Neural crest cell (in vitro differentiated cells): ENCODE measurements around the gene MYO15B. TPM values are rescaled to one million over a fixed set of nuclear protein-coding genes. Genes with fewer than 3 reads are reported as not detected.

Experiments
- DNase-seq: peaks from one replicate; pipeline ENCODE4 v3.0.0; 2021; ENCODE audit warnings: low read depth, mixed read lengths, low spot score
- H3K27ac Mint-ChIP-seq: one replicate; pipeline ENCODE4 v1.8.0; 2021; ENCODE audit warnings: mild to moderate bottlenecking, mixed read lengths; ENCODE audit not compliant: unreplicated experiment
- H3K27me3 Mint-ChIP-seq: 2 replicates; pipeline ENCODE4 v1.8.0; 2021; ENCODE audit warnings: low read depth, mild to moderate bottlenecking, mixed read lengths
- H3K36me3 Mint-ChIP-seq: 2 replicates; pipeline ENCODE4 v1.8.0; 2021; ENCODE audit warnings: low read depth, mild to moderate bottlenecking, mixed read lengths
- H3K4me1 Mint-ChIP-seq: 2 replicates; pipeline ENCODE4 v1.8.0; 2021; ENCODE audit warnings: mixed read lengths
- H3K4me3 Mint-ChIP-seq: one replicate; pipeline ENCODE4 v1.8.0; 2021; ENCODE audit warnings: mild to moderate bottlenecking, mixed read lengths
- H3K9me3 Mint-ChIP-seq: 2 replicates; pipeline ENCODE4 v1.8.0; 2021; ENCODE audit warnings: mixed read lengths
- total RNA-seq: library from RNA; stranded (reverse); gene quantifications from 2 replicates; pipeline ENCODE4 v1.2.1, GENCODE V29; 2021
- TF ChIP-seq, protein P1 (sequence below): fragments of 200-600 bp; sonication (generic); conservative IDR thresholded peaks from 2 replicates; pipeline ENCODE4 v1.5.0; 2021; ENCODE audit warnings: antibody characterized with exemption, mild to moderate bottlenecking

MYO15B gene
- total RNA-seq, 1 donor from 2014 or later, result 23.7 TPM

DNA sequence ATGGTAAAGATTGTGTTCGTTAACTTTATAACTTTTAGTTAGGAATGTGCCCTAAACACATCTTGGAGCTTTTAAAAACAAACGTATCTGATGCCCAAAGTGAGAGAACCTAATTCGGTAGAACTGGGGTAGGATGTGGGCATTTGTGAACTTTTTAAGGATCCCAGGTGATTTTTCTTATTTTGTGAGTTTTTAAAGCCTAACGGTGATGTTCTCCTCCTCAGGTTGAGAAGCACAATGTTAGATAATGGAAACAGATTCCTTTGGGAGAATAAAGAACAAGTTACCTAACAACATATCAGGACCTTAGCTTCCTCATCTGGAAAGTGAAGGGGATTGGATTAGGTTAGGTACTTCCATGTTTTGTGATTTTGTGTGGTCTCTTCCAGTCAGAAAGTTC, 80.2 kb downstream of the MYO15B start:
- Mint-ChIP-seq H3K36me3 (peaks cover 7% of the 10 kb centered on the region), H3K27me3 (no peaks in the 10 kb centered on the region), H3K9me3 (no peaks in the 10 kb centered on the region), H3K27ac (no peak overlapping the region), H3K4me1 (peaks cover 20% of the 10 kb centered on the region), H3K4me3 (no peak overlapping the region)
- TF ChIP-seq, protein P1, sequence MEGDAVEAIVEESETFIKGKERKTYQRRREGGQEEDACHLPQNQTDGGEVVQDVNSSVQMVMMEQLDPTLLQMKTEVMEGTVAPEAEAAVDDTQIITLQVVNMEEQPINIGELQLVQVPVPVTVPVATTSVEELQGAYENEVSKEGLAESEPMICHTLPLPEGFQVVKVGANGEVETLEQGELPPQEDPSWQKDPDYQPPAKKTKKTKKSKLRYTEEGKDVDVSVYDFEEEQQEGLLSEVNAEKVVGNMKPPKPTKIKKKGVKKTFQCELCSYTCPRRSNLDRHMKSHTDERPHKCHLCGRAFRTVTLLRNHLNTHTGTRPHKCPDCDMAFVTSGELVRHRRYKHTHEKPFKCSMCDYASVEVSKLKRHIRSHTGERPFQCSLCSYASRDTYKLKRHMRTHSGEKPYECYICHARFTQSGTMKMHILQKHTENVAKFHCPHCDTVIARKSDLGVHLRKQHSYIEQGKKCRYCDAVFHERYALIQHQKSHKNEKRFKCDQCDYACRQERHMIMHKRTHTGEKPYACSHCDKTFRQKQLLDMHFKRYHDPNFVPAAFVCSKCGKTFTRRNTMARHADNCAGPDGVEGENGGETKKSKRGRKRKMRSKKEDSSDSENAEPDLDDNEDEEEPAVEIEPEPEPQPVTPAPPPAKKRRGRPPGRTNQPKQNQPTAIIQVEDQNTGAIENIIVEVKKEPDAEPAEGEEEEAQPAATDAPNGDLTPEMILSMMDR, result no peak
- DNase-seq, result no peak

DNA sequence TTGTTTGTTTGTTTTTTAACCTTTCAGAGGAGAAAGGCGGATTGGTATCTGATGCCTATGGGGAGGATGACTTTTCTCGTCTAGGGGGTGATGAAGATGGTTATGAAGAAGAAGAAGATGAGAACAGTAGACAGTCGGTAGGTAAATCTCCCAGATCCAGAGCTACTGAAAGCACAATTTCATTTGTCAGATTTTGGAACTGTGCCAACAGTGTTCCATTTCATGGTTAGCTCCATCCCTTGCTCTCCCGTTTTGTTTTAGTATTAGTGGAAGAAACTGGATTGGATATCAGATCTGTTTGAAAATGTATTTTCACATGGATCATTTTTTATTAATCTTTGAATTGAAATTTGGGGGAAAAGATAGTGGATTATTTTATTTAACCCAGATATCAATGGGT, 80.9 kb downstream of the MYO15B start:
- no peaks in the 10 kb centered on the region for H3K27me3 Mint-ChIP-seq
- TF ChIP-seq, protein P1, result no peak
- peaks cover 9% of the 10 kb centered on the region for H3K36me3 Mint-ChIP-seq
- DNase-seq, result no peak
- H3K4me1 Mint-ChIP-seq, result peaks cover 20% of the 10 kb centered on the region
- H3K4me3 Mint-ChIP-seq, result no peak overlapping the region
- H3K9me3 Mint-ChIP-seq, result no peaks in the 10 kb centered on the region
- no peak overlapping the region for H3K27ac Mint-ChIP-seq

DNA sequence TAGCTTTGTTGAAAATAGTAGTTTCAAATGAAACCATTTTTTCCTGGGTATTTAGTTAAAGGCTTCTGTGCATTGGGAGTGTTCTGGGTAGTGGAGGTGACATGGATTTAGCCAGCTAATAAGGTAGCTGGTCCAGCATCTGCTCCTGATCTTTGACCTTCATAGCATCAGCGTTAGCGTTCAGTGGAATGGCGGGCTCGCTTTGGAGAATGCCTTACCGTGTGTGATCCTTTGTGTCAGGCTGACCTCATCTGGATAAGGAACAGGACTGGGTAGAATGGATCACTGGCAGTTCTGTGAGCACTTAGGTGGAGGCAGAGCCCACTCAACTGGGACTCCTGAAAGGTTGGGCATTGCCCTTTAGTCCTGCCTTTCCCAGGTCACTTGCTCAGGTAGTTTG, 83.3 kb downstream of the MYO15B start:
- Mint-ChIP-seq H3K9me3 (no peaks in the 10 kb centered on the region), H3K36me3 (peaks cover 9% of the 10 kb centered on the region), H3K27me3 (no peaks in the 10 kb centered on the region), H3K4me3 (peak overlapping the region; percentile 77), H3K4me1 (peaks cover 21% of the 10 kb centered on the region), H3K27ac (no peak overlapping the region)
- no peak for DNase-seq
- TF ChIP-seq, protein P1, result no peak

DNA sequence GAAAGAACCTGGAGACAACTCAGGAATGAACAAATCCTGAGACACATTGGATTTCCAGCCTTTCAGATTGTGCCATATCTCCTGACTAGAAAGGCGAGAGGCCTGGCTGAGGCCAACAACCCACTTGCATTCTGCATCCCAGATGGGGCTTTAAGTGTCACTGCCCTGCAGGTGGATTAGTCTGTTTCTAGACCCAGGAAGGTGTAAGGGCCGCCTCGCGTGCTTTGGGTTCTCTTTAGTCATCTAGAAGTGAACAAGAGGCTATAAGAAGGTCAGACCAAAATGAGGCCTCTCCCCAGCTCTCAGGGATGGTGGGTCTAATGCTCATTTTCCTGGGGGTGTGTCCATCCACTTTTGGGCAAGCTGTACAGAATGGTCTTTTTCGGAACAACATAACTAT, 84.4 kb downstream of the MYO15B start:
- no peaks in the 10 kb centered on the region for H3K27me3 Mint-ChIP-seq
- H3K4me1 Mint-ChIP-seq, result peaks cover 16% of the 10 kb centered on the region
- no peak for DNase-seq
- TF ChIP-seq, protein P1, result no peak
- no peak overlapping the region for H3K27ac Mint-ChIP-seq
- H3K36me3 Mint-ChIP-seq, result peaks cover 9% of the 10 kb centered on the region
- H3K9me3 Mint-ChIP-seq, result no peaks in the 10 kb centered on the region
- H3K4me3 Mint-ChIP-seq, result no peak overlapping the region

DNA sequence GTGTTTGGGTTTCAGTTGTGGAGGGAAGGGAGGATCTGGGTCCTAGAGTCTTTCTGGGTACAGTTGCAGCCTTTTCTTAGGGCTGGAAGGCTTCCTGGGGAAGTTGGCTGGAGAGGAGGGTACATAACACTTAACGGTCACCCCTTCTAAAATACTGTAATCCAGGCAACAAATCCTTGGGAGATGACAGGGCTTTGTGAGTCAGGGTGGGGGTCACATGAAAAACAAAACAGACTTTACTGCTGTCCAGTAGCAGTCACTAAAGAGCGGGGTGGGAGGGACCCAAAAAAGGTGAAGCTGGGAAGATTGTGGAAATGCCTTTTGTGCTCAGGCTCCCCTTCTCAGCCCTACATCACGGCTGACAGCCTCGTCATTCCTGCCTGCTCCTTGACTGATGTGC, 85.9 kb downstream of the MYO15B start:
- no peaks in the 10 kb centered on the region for H3K27me3 Mint-ChIP-seq
- DNase-seq, result no peak
- H3K9me3 Mint-ChIP-seq, result no peaks in the 10 kb centered on the region
- peaks cover 6% of the 10 kb centered on the region for H3K36me3 Mint-ChIP-seq
- TF ChIP-seq, protein P1, result no peak
- H3K4me1 Mint-ChIP-seq, result peaks cover 12% of the 10 kb centered on the region
- peak overlapping the region; percentile 62 for H3K4me3 Mint-ChIP-seq
- H3K27ac Mint-ChIP-seq, result peak overlapping the region; percentile 78

Other genes starting within 250 kb of the MYO15B start
- gene GRB2, start 182.1 kb upstream of the MYO15B start, total RNA-seq, result 69.3 and 79.4 TPM in 2 replicates
- 117 and 131 TPM in 2 replicates for gene TMEM94, start 131.2 kb upstream of the MYO15B start, total RNA-seq
- gene CASKIN2, start 72.3 kb upstream of the MYO15B start, total RNA-seq, result 42.3 and 44.5 TPM in 2 replicates
- gene TSEN54, start 71.3 kb upstream of the MYO15B start, total RNA-seq, result 48.1 and 49.0 TPM in 2 replicates
- gene LLGL2, start 62.1 kb upstream of the MYO15B start, total RNA-seq, result 3.4 and 4.3 TPM in 2 replicates
- gene SMIM5, start 45.6 kb downstream of the MYO15B start, total RNA-seq, result 0.32 TPM in 1 of 2 replicates, not detected in the other
- gene RECQL5, start 79.4 kb downstream of the MYO15B start, total RNA-seq, result 47.3 and 47.5 TPM in 2 replicates
- 113 and 123 TPM in 2 replicates for gene SAP30BP, start 79.5 kb downstream of the MYO15B start, total RNA-seq
- gene ITGB4, start 133.7 kb downstream of the MYO15B start, total RNA-seq, result 0.64 and 1.4 TPM in 2 replicates
- gene GALK1, start 177.4 kb downstream of the MYO15B start, total RNA-seq, result 11.9 and 13.1 TPM in 2 replicates
- 49.3 and 49.4 TPM in 2 replicates for gene UNK, start 197.0 kb downstream of the MYO15B start, total RNA-seq